Body of pancreas (tissue), 4 donors: Measurements from ENCODE around the gene DACH2. TPM values are rescaled to one million over a fixed set of nuclear protein-coding genes. Genes with fewer than 3 reads are reported as not detected.

Experiments
- ATAC-seq: fragments of 150-250 bp; one replicate; pipeline ENCODE4 v1.9.1; 2016
- DNase-seq, 4 donors: peaks; one replicate each; pipeline ENCODE4 v3.0.0-alpha.2; 2019
- H3K27ac ChIP-seq, 4 donors: fragments of 200-600 bp; sonication (generic); 1 replicate in 3 of 4; 2 replicates in 1 of 4; pipeline versions ENCODE4 v1.5.1 to v1.6.1; 2016 to 2019; ENCODE audit warnings: mild to moderate bottlenecking in 1 of 4, mixed read lengths in 1 of 4, moderate library complexity in 1 of 4
- H3K27me3 ChIP-seq, 2 donors: fragments of 200-600 bp; sonication (generic); one replicate each; pipeline ENCODE4 v1.6.0; 2016; ENCODE audit warnings: mild to moderate bottlenecking in 1 of 2
- H3K36me3 ChIP-seq, 2 donors: fragments of 200-600 bp; sonication (generic); replicated peaks in 1 of 2; 2 replicates each; pipeline ENCODE4 v1.5.1; 2016; ENCODE audit warnings: low read depth in 2 of 2; ENCODE audit not compliant: insufficient read depth in 1 of 2
- H3K4me1 ChIP-seq: fragments of 200-600 bp; sonication (generic); one replicate; pipeline ENCODE4 v1.6.0; 2016
- H3K4me3 ChIP-seq, 2 donors: fragments of 200-600 bp; sonication (generic); 1 replicate in 1 of 2; 2 replicates in 1 of 2; pipeline ENCODE4 v1.5.1; 2016 to 2019
- H3K9me3 ChIP-seq, 3 donors: fragments of 200-600 bp; sonication (generic); 1 replicate in 2 of 3; 2 replicates in 1 of 3; pipeline ENCODE4 v1.5.1; 2016
- POLR2A ChIP-seq, 3 donors: fragments of 450-650 bp; IDR thresholded peaks; one replicate each; pipeline ENCODE4 v1.6.1; 2016; ENCODE audit warnings: antibody characterized with exemption in 3 of 3, mild to moderate bottlenecking in 2 of 3
- WGBS, 2 donors: methylation state at CpG; one replicate each; pipeline ENCODE4 v1.1.5; 2017; 5-methylcytosine and 5-hydroxymethylcytosine counted together
- intact Hi-C: fragments of 100-400 bp; cut with DNase I; formaldehyde crosslinking; loops from one replicate; pipeline ENCODE4 v1.15.1; 2023
- total RNA-seq, 2 donors: library from RNA; depleted of rRNA; stranded (reverse); fragments of >200 nt; gene quantifications; one replicate each; pipeline ENCODE4 v1.1.0, GENCODE V29; 2016
- TF ChIP-seq, protein P1 (sequence below), 7 experiments: fragments of 450-650 bp in 4 of 7; fragments of 200-600 bp in 3 of 7; sonication (generic) in 3 of 7; IDR thresholded peaks; one replicate each; pipeline ENCODE4 v1.5.1; 2016 to 2019; ENCODE audit warnings: antibody characterized with exemption in 7 of 7

The DACH2 gene
- total RNA-seq, 2 donors from 2014 or later, result 0.26 TPM; not detected in 1

DNA sequence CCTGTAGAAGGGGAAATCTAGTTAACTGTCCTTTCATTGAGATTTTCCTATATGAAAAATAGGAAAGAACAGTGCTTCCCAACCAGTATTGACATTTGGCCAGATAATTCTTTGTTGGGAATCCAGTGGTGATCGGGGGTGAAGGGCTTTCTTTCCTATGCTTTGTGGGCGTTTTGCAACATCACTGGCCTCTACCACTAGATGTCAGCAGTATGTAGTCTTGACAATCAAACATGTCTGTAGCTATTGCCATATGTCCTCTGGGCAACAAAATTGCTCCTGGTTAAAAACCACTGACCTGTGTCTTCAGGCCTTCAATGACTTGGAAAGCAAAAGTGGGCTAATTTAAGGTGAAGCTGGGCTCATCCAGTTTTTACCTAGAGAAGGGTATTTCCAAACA lies 658.5 kb downstream of the DACH2 start:
- WGBS, 2 donors, result 21 to 26% methylated on average over 2 of the region's 2 CpGs
- TF ChIP-seq, protein P1, sequence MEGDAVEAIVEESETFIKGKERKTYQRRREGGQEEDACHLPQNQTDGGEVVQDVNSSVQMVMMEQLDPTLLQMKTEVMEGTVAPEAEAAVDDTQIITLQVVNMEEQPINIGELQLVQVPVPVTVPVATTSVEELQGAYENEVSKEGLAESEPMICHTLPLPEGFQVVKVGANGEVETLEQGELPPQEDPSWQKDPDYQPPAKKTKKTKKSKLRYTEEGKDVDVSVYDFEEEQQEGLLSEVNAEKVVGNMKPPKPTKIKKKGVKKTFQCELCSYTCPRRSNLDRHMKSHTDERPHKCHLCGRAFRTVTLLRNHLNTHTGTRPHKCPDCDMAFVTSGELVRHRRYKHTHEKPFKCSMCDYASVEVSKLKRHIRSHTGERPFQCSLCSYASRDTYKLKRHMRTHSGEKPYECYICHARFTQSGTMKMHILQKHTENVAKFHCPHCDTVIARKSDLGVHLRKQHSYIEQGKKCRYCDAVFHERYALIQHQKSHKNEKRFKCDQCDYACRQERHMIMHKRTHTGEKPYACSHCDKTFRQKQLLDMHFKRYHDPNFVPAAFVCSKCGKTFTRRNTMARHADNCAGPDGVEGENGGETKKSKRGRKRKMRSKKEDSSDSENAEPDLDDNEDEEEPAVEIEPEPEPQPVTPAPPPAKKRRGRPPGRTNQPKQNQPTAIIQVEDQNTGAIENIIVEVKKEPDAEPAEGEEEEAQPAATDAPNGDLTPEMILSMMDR (IDR thresholded peaks at IDR 0.05), result peak in 2 of 7 experiments; percentile 43
- TF ChIP-seq POLR2A (IDR thresholded peaks at IDR 0.05), result no peak
- no peak for ATAC-seq

GRCh38 chrX:86809651-86810050 lies 661.4 kb downstream of the DACH2 start:
- WGBS, 2 donors, result 3 to 8% methylated on average over 2 of the region's 2 CpGs

More for the DNA sequence above, 658.5 kb downstream of the DACH2 start:
- peak in 2 of 4 donors; percentile 1 to 19 for DNase-seq
- no peaks in the 10 kb centered on the region for H3K27me3 ChIP-seq
- no peaks in the 10 kb centered on the region for H3K36me3 ChIP-seq
- intact Hi-C loops, result no loop called here
- H3K9me3 ChIP-seq, result peaks cover 0 to 3% (median 0%) of the 10 kb centered on the region in 3 donors
- no peak overlapping the region for H3K4me3 ChIP-seq
- no peak overlapping the region for H3K27ac ChIP-seq
- no peaks in the 10 kb centered on the region for H3K4me1 ChIP-seq

DNA sequence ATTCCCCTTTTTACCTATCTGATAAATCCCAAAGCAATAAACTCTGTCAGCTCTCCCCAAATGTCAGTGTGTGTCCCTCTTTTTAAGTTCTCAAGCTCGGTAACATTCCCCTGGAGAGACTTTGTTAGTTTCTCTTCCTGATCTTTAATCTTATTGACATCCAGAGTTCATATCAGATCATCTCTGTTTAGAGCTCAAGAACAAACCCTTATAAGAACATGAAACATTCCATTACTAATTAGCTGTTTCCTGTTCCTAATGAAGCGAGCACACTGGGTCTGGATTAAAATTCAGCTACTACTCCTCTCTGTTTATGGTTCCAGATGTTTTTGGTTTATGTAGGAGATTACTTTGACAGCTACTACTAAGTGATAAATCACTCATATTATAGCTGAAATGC lies 681.5 kb downstream of the DACH2 start:
- DNase-seq (no peak), ATAC-seq (no peak)
- Histone ChIP-seq H3K27ac (no peak overlapping the region), H3K36me3 (no peaks in the 10 kb centered on the region), H3K4me3 (no peak overlapping the region), H3K9me3 (no peaks in the 10 kb centered on the region), H3K4me1 (no peaks in the 10 kb centered on the region), H3K27me3 (no peaks in the 10 kb centered on the region)
- 36 to 44% methylated on average over 2 of the region's 2 CpGs for WGBS, 2 donors
- TF ChIP-seq, protein P1 (IDR thresholded peaks at IDR 0.05), result no peak
- TF ChIP-seq POLR2A (IDR thresholded peaks at IDR 0.05), result no peak
- intact Hi-C loops, result no loop called here

More at GRCh38 chrX:86809651-86810050, 661.4 kb downstream of the DACH2 start:
- Histone ChIP-seq H3K4me3 (no peak overlapping the region), H3K4me1 (no peaks in the 10 kb centered on the region), H3K27me3 (no peaks in the 10 kb centered on the region), H3K36me3 (no peaks in the 10 kb centered on the region), H3K9me3 (peaks cover 0 to 3% (median 0%) of the 10 kb centered on the region in 3 donors), H3K27ac (no peak overlapping the region)
- ATAC-seq (no peak), DNase-seq (no peak)
- no peak for TF ChIP-seq POLR2A (IDR thresholded peaks at IDR 0.05)
- TF ChIP-seq, protein P1 (IDR thresholded peaks at IDR 0.05), result no peak
- intact Hi-C loops, result no loop called here

DNA sequence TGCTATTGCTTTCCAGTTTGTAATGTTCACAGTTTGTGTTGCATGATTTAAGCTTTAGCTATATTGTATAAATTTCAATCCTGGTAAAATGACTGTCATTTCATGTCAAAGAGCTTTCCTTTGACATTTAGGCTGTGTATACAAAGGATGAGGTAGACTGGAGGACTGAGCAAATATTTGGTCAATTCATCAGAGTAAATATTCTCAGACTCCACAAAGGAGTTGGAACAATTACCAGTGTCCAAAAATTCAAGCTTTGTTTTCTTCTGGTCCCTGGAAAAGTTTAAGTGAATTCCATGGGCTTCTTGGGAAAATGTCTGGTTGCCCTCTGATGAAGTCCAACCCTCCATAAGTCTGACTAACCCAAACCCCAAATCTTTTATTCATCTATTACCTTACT lies 682.4 kb downstream of the DACH2 start:
- TF ChIP-seq, protein P1 (IDR thresholded peaks at IDR 0.05), result no peak
- TF ChIP-seq POLR2A (IDR thresholded peaks at IDR 0.05), result no peak
- no peak for ATAC-seq
- H3K27me3 ChIP-seq, result no peaks in the 10 kb centered on the region
- H3K4me3 ChIP-seq, result no peak overlapping the region
- no peak overlapping the region for H3K27ac ChIP-seq
- no peak for DNase-seq
- intact Hi-C loops, result no loop called here
- H3K36me3 ChIP-seq, result no peaks in the 10 kb centered on the region
- no peaks in the 10 kb centered on the region for H3K4me1 ChIP-seq
- H3K9me3 ChIP-seq, result no peaks in the 10 kb centered on the region

DNA sequence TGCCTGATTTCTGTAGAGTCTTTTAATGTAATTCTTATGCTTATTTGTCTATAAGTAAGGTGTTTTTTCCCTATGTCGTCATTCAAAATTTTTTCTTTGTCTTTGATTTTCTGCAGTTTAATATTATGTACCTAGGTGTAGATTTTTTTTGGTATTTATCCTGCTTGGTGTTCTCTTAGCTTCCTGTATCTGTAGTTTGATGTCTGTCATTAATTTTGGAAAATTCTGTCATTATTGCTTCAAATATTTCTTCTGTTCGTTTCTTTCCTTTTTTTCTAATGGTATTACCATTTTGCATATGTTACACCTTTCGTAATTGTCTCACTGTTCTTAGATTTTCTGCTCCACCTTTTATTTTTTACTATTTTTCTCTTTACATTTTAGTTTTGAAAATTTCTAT lies 696.9 kb downstream of the DACH2 start:
- Histone ChIP-seq H3K4me3 (no peak overlapping the region), H3K36me3 (no peaks in the 10 kb centered on the region), H3K27ac (no peak overlapping the region), H3K9me3 (no peaks in the 10 kb centered on the region), H3K4me1 (no peaks in the 10 kb centered on the region), H3K27me3 (no peaks in the 10 kb centered on the region)
- DNase-seq (no peak), ATAC-seq (no peak)
- WGBS, 2 donors, result 17 to 24% methylated on average over 3 of the region's 3 CpGs
- intact Hi-C loops, result no loop called here
- TF ChIP-seq, protein P1 (IDR thresholded peaks at IDR 0.05), result no peak
- no peak for TF ChIP-seq POLR2A (IDR thresholded peaks at IDR 0.05)
